Glomerular endothelial cell (primary cell): ENCODE data around the gene RBM12. TPM values are rescaled to one million over a fixed set of nuclear protein-coding genes. Genes with fewer than 3 reads are reported as not detected.
"Not testable (repeated sequence)": the region's sequence is repeated elsewhere in the genome, so short reads cannot be mapped to it uniquely, and the experiment has no call there.

ENCODE experiments used
- DNase-seq: peaks from one replicate; pipeline ENCODE4 v3.0.0-alpha.2; 2011; ENCODE audit warnings: low read depth, low spot score; ENCODE audit errors: extremely low read depth
- total RNA-seq: library from RNA; depleted of rRNA; stranded (reverse); fragments of >200 nt; gene quantifications from 2 replicates; pipeline ENCODE4 v1.2.3, GENCODE V29; 2015

The RBM12 gene
- total RNA-seq, 1 donor from 2014 or later: 47.3 TPM

GRCh38 chr20:35698298-35699126 lies 33.8 kb upstream of the RBM12 start:
- no peak for DNase-seq

DNA sequence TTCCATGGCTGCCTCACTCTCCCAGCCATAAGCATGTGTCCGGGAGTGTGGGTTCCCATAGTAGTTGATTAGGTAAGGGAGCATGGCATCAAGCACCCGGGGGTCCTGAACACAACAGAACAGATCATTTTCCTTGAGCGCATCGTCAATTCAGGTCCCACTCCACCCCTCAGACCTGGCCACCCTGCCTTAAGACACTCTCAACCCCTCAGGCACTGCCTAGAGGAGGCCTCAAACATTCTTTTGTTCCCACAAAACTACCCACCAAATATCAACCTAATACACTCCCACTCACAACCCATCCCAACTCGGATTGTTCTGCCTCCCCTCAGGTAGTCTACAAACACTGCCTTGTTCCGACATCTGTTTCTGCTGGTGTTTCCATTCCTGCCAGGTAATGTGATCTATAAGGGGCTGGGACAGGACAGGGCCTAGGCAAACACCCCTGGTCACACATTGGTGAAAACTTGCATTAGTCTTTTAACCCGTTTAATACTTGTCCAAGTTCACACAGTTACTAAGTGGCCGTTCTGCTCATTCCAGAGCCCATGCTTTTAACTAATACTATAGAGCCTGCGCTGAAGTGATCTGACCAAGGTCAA lies 33.1 kb upstream of the RBM12 start:
- DNase-seq: no peak

DNA sequence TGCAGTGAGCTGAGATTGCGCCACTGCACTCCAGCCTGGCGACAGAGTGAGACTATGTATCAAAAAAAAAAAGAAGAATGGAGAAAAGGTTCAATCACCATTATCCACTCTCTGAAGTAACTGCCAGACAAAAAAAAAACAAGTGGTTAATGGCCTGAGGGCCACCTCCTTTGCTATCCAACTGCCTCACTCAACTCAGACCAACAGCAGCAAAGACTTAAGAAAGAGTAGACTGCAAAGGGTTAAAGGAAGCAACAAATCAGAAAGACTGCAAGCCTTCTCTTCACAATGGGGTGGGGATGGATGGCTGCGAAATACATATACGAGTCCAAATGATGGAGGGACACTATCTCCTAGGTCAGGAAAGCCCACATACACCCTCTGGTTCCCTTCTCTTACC lies 31.3 kb upstream of the RBM12 start:
- no peak for DNase-seq

- no peak for DNase-seq
Observed at GRCh38 chr20:35695245-35695749, 30.6 kb upstream of the RBM12 start.

GRCh38 chr20:35690265-35690664 lies 25.6 kb upstream of the RBM12 start:
- no peak for DNase-seq

DNA sequence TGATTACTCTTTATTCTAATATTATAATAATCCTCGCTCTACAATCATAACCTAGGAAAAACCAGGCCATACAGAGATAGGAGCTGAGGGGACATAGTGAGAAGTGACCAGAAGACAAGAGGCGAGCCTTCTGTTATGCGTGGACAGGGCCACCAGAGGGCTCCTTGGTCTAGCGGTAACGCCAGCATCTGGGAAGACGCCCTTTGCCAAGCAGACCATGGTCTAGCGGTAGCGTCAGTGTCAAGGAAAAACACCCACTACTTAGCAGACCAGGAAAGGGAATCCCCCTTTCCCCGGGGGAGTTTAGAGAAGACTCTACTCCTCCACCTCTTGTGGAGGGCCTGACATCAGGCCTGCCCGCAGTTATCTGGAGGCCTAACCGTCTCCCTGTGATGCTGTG lies 22.2 kb upstream of the RBM12 start:
- not testable (repeated sequence) for DNase-seq

GRCh38 chr20:35685368-35685767 lies 20.7 kb upstream of the RBM12 start:
- DNase-seq: not testable (repeated sequence)

GRCh38 chr20:35681960-35682359 lies 17.3 kb upstream of the RBM12 start:
- DNase-seq: no peak

GRCh38 chr20:35680452-35681183 lies 15.9 kb upstream of the RBM12 start:
- no peak for DNase-seq

GRCh38 chr20:35674921-35675320 lies 10.2 kb upstream of the RBM12 start:
- DNase-seq: no peak

DNA sequence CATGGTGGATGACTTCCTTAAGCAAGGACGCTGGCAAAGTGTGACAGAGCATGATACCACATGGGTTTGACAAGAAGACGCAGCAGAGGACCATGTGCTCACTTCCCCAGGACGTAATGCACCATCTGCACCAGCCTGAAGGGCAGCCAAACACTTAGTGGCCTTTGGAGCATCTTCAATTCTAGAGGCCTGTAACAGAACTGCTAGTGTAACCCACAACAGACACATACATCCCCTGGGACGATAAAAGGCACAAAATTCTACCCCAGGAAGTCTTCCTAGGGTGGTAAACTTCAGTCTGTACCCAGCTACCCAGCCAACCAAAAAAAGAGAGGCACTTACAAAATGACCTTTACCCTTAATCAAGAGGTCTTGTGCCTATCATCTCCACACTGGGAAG lies 9.2 kb upstream of the RBM12 start:
- no peak for DNase-seq

- no peak for DNase-seq
Observed at GRCh38 chr20:35669681-35670080, 5.0 kb upstream of the RBM12 start.

- DNase-seq: no peak
Observed at GRCh38 chr20:35669221-35669620, 4.5 kb upstream of the RBM12 start.

GRCh38 chr20:35665949-35666288 lies 1.2 kb upstream of the RBM12 start:
- DNase-seq: no peak

DNA sequence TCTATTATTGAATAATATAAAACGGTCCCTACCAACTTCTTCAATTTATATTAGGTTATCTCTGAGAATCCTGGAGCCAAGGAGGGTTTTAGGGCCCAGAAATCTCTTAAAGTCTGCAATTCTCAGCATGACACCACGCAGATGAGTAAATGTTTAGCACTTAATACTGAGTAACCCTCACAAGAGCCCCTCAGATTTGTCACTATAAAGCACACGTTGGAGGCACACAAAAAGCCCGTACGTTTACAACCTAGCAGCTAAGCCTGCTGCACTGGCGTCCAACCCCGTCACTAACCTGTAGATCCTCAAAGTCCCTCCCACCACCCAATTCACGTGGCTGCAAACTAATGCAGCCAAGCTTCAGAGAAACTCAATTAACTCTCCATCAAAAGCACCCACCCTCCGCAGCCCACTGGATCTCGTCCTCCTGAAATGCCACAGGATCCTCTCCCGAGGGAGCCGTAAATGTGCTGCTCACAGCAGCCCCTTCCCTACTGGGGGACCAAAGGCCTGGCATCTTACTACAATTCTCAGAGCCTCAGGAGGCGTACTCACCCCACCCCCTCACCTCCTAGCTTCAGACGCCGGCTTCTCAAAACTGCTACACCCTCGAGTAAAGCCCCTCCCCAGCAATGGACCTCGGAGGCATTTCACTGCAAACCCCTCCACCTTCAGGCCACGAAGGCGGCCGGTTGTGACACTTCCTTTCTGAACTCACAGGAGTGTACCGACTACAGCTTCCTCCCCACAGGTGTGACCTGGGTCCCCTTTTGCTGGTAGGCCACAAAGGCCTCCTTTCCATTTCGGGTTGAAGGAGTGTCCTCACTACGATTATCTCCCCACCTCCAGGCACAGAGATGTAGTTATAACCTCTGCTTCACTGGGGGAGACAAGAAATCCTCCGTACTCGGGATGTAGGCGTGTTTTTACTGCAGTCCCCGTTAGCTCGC lies 909 bp downstream of the RBM12 start:
- DNase-seq: no peak

- DNase-seq: no peak
Observed at GRCh38 chr20:35662551-35662950, 2.1 kb downstream of the RBM12 start.

DNA sequence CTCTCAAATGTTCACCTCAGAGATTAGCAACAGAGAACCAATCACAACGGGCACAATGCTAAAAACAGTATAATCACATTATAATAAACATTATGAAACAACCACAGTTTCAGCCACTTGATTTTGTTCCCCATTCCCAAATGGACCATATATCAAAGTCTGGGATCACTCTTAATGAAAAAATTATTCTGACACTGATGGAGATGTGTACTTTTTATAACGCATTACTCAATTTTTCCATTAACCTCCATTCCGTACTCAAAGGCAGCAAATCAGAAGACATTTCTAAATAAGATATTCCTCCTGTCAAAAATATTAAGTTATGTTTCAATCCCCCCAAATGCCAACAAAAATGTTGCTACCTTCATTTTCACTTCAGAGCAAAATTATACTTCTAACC lies 2.8 kb downstream of the RBM12 start:
- no peak for DNase-seq

GRCh38 chr20:35661053-35661452 lies 3.6 kb downstream of the RBM12 start:
- DNase-seq: no peak

- no peak for DNase-seq
Observed at GRCh38 chr20:35660122-35660937, 4.4 kb downstream of the RBM12 start.

DNA sequence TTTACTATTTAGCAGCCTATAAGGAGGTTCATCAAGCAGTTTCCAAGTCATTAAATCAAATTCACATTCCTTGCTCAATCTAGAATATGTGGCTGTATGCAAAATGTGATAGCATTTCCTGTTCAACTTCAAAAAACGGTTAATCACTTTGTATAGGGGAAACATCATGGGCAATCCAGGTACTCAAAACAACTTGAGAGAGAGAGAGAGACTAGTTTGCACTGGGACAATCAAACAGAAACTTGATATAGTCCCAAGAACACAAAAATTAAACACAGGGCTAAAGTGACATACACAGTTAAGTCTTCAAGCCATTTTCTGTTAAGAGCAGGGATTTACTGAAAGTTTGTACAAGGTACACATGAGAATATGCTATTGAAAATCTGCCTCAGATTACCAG lies 7.4 kb downstream of the RBM12 start:
- DNase-seq: no peak
